ENCODE results near the gene LRIT1. TPM values are rescaled to one million over a fixed set of nuclear protein-coding genes. Genes with fewer than 3 reads are reported as not detected.

Gene LRIT1
- total RNA-seq, 6 experiments from 2014 or later = not detected

DNA sequence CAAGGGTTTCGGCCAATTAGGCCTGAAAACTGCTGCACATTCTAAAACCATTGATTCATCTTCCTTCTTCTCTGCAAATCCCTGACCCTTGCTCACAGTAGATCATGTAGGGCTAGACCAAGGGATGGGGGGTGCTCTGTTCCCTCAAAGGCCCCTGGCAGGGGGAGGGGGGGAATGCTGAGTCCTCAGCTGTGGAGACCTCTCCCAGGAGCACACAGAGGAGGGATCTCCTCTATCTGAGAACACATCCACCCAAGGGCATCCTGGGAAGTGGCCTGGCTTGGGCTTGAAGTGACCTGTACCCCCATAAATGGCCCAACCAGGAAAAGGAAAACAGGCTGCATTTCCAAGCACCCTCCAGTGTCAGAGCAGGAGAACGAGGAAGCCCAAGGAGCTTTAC, 48.0 kb downstream of the LRIT1 start:
- Histone ChIP-seq H3K27ac (no peak overlapping the region), H3K27me3 (peaks cover 7 to 11% of the 10 kb centered on the region in 2 donors), H3K9me3 (no peaks in the 10 kb centered on the region), H3K36me3 (no peaks in the 10 kb centered on the region), H3K4me3 (no peak overlapping the region), H3K4me1 (peaks cover 0 to 10% (median 0%) of the 10 kb centered on the region in 4 donors)
- TF ChIP-seq CTCF (IDR thresholded peaks at IDR 0.05) (no peak), POLR2A (IDR thresholded peaks at IDR 0.05) (no peak)
- ATAC-seq (no peak), DNase-seq (no peak)
- intact Hi-C loops (cut with DNase I) = no loop called here
- WGBS (ENCODE audit: insufficient coverage, low coverage, low lambda C conversion rate, missing lambda C conversion rate) = 75% methylated on average over 2 of the region's 2 CpGs

DNA sequence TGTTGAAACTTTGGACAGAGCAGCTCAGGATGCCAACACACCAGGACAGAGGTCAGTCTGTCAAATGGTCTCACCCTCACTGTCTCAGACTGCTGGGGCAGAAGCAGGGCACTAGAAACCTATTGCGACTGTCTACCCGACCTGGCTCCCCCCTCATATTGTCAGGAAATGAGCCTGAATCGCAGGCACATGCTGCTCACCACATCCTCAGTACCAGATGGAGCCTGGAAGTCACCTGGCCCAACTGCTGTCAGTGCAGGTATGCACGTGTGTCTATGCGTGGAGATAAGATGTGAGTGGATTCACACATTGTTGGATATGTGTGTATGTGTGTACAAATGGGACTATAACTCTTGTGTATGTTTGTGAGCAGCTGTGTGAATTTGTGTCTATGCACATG, 50.2 kb downstream of the LRIT1 start:
- Histone ChIP-seq H3K4me1 (peaks cover 0 to 10% (median 0%) of the 10 kb centered on the region in 4 donors), H3K27ac (no peak overlapping the region), H3K27me3 (peaks cover 7 to 11% of the 10 kb centered on the region in 2 donors), H3K9me3 (no peaks in the 10 kb centered on the region), H3K4me3 (no peak overlapping the region), H3K36me3 (no peaks in the 10 kb centered on the region)
- DNase-seq (no peak), ATAC-seq (no peak)
- intact Hi-C loops (cut with DNase I) = no loop called here
- WGBS (ENCODE audit: insufficient coverage, low coverage, low lambda C conversion rate, missing lambda C conversion rate) = 56% methylated on average over 3 of the region's 5 CpGs
- no peak for TF ChIP-seq CTCF (IDR thresholded peaks at IDR 0.05)
- TF ChIP-seq POLR2A (IDR thresholded peaks at IDR 0.05) = no peak

DNA sequence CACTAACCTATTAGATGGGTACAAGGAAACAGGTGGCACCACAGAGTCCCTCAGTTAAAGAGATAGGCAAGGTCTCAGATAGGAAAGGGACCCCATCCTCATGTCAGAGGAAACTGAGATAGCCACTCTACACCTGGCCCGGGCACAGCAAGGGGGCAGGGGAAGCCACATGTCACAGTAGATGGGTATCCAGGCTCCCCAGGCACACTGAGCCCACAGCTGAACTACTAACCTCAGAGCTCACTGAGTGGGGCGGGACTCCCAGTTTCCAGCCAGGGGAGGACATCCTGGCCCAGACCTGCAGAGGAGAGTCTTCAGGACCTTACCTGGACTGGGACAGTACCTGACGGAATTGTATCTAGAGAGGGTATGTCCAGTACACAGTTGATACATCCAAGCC, 50.7 kb downstream of the LRIT1 start:
- Histone ChIP-seq H3K27ac (no peak overlapping the region), H3K27me3 (peaks cover 6 to 11% of the 10 kb centered on the region in 2 donors), H3K4me1 (peaks cover 0 to 10% (median 0%) of the 10 kb centered on the region in 4 donors), H3K9me3 (no peaks in the 10 kb centered on the region), H3K4me3 (no peak overlapping the region), H3K36me3 (no peaks in the 10 kb centered on the region)
- TF ChIP-seq POLR2A (IDR thresholded peaks at IDR 0.05) (no peak), CTCF (IDR thresholded peaks at IDR 0.05) (no peak)
- 75% methylated on average over 1 of the region's 3 CpGs for WGBS (ENCODE audit: insufficient coverage, low coverage, low lambda C conversion rate, missing lambda C conversion rate)
- intact Hi-C loops (cut with DNase I) = no loop called here
- ATAC-seq (no peak), DNase-seq (no peak)

DNA sequence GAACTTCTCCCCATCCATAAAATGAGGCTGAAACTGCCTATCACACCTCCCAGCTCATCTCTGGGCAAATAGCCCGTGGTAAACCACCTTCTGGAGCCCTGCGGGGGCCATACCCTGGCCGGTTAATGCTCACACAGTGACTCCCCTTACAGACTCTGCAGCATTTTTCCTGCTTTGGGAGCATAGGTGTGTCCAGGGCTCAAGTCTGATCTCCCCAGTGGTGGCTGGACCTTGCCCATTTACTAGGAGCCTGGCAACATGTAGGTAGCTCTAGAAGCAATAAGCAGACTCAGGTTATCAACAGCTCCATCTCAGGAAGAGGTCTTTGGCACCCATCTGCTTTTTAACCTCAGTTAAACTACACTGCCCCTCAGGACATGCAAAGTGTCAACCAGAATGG, 52.5 kb downstream of the LRIT1 start:
- DNase-seq = no peak
- TF ChIP-seq CTCF (IDR thresholded peaks at IDR 0.05) (no peak), POLR2A (IDR thresholded peaks at IDR 0.05) (no peak)
- no peak overlapping the region for H3K4me3 ChIP-seq
- no CpG with 5 or more reads among the region's 3 CpGs for WGBS (ENCODE audit: insufficient coverage, low coverage, low lambda C conversion rate, missing lambda C conversion rate)
- no peaks in the 10 kb centered on the region for H3K27me3 ChIP-seq
- no peak overlapping the region for H3K27ac ChIP-seq
- no peaks in the 10 kb centered on the region for H3K9me3 ChIP-seq
- no peaks in the 10 kb centered on the region for H3K36me3 ChIP-seq
- ATAC-seq = no peak
- no peaks in the 10 kb centered on the region for H3K4me1 ChIP-seq
- intact Hi-C loops (cut with DNase I) = no loop called here
